GM12873 (cell line): Measurements from ENCODE around the gene BAZ1B.

ENCODE experiments used
- TF ChIP-seq, protein P1 (sequence below): IDR thresholded peaks from 2 replicates; pipeline ENCODE4 v1.5.1; 2012; ENCODE audit warnings: low read depth, mild to moderate bottlenecking, moderate library complexity, low read length, control low read depth; ENCODE audit not compliant: insufficient read depth; ENCODE audit errors: missing control alignments

BAZ1B gene

DNA sequence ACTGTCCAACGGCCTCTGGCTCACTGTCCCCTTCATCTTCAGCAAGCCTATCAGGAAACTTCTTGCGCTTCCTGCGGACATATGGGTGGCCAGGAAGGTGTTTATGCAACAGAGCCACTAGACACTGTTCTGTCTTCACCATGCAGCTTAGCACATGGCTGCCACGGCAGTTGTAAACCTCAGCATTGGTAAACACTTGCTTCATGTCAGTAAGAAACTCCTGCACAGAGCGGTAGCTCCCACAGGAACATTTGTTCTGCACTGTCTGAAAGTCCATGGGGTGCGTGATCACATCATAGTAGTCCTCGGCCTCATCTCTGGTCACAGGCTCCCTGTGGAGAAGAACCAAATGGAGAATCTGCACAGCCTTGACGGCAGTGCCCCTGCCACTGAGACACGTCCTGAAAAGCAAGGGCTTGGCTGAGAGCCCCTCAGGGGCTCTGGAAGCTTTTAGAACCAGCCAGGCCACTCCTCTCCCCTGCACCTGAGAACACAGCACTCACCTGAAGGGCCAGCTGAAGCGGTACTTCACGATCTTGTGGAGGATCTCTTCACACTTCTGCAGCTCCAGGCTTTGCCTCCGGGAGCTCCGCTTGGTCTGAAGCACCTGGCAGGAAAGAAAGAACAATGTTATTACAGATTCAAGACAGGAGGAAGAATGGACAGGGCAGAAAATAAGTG lies 79.7 kb downstream of the BAZ1B start:
- TF ChIP-seq, protein P1, sequence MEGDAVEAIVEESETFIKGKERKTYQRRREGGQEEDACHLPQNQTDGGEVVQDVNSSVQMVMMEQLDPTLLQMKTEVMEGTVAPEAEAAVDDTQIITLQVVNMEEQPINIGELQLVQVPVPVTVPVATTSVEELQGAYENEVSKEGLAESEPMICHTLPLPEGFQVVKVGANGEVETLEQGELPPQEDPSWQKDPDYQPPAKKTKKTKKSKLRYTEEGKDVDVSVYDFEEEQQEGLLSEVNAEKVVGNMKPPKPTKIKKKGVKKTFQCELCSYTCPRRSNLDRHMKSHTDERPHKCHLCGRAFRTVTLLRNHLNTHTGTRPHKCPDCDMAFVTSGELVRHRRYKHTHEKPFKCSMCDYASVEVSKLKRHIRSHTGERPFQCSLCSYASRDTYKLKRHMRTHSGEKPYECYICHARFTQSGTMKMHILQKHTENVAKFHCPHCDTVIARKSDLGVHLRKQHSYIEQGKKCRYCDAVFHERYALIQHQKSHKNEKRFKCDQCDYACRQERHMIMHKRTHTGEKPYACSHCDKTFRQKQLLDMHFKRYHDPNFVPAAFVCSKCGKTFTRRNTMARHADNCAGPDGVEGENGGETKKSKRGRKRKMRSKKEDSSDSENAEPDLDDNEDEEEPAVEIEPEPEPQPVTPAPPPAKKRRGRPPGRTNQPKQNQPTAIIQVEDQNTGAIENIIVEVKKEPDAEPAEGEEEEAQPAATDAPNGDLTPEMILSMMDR, result no peak

- TF ChIP-seq, protein P1, result no peak
These were observed 82.7 kb downstream of the BAZ1B start for GRCh38 chr7:73439410-73439704.

- TF ChIP-seq, protein P1, result no peak
These were observed 83.3 kb downstream of the BAZ1B start for GRCh38 chr7:73438547-73439409.

GRCh38 chr7:73437621-73438416 lies 84.3 kb downstream of the BAZ1B start:
- TF ChIP-seq, protein P1, result no peak

DNA sequence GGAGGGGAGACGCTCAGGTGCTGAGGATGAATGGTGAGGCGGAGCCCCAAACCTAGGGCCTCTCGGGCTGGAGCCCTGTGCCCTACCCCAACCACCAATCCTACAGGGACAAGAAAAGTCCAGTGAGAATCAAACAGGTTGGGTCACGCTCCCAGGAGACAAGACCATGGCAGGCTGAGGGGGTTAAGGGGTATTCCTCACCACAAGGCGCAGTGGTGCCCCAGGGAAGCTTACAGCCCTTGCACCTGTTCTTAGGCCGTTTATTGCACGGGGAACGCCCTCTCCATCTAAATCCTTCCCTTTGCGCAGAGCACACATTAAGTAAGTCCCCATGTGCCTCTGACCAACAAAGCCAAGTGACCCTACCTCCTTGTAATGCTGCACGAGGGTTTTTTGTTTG lies 85.0 kb downstream of the BAZ1B start:
- TF ChIP-seq, protein P1, result no peak

GRCh38 chr7:73436031-73436929 lies 85.8 kb downstream of the BAZ1B start:
- TF ChIP-seq, protein P1, result no peak
